HepG2 (cell line): ENCODE data around the gene CUL7. TPM values are rescaled to one million over a fixed set of nuclear protein-coding genes. Genes with fewer than 3 reads are reported as not detected.

Source experiments
- ATM ChIP-seq: fragments of 450-650 bp; IDR thresholded peaks from 2 replicates; pipeline ENCODE4 v1.7.1; 2017; ENCODE audit warnings: mild to moderate bottlenecking, borderline replicate concordance
- DMTF1 ChIP-seq: sonication (generic); formaldehyde crosslinking; IDR thresholded peaks from 2 replicates; pipeline ENCODE4 v1.4.0; 2020; ENCODE audit warnings: mild to moderate bottlenecking, missing genetic modification reagents
- E2F1 ChIP-seq: sonication (generic); formaldehyde crosslinking; IDR thresholded peaks from 2 replicates; pipeline ENCODE4 v1.5.0; 2020; ENCODE audit warnings: missing genetic modification reagents
- HDAC1 ChIP-seq: sonication (generic); formaldehyde crosslinking; IDR thresholded peaks from 2 replicates; pipeline ENCODE4 v1.5.1; 2020; ENCODE audit warnings: mild to moderate bottlenecking, missing genetic modification reagents
- HOMEZ ChIP-seq: IDR thresholded peaks from 2 replicates; pipeline ENCODE4 v1.6.1; 2016; ENCODE audit warnings: low read depth
- ISL2 ChIP-seq: sonication (generic); formaldehyde crosslinking; IDR thresholded peaks from 2 replicates; pipeline ENCODE4 v1.5.0; 2020; ENCODE audit warnings: missing genetic modification reagents
- MYC ChIP-seq: sonication (generic); formaldehyde crosslinking; IDR thresholded peaks from 2 replicates; pipeline ENCODE4 v1.9.0; 2021; ENCODE audit warnings: missing genetic modification reagents, borderline replicate concordance
- NBN ChIP-seq: fragments of 450-650 bp; conservative IDR thresholded peaks from 2 replicates; pipeline ENCODE4 v1.6.1; 2017
- SMYD3 ChIP-seq: sonication (generic); formaldehyde crosslinking; IDR thresholded peaks from 2 replicates; pipeline ENCODE4 v1.8.1; 2023; ENCODE audit warnings: mild to moderate bottlenecking, missing genetic modification reagents
- ZBTB46 ChIP-seq: sonication (generic); formaldehyde crosslinking; IDR thresholded peaks from 2 replicates; pipeline ENCODE4 v1.4.0; 2020; ENCODE audit warnings: mild to moderate bottlenecking, missing genetic modification reagents, borderline replicate concordance
- ZNF207 ChIP-seq: fragments of 450-650 bp; IDR thresholded peaks from 2 replicates; pipeline ENCODE4 v1.6.1; 2016; ENCODE audit warnings: antibody characterized with exemption, borderline replicate concordance
- ZNF367 ChIP-seq: sonication (generic); formaldehyde crosslinking; IDR thresholded peaks from 2 replicates; pipeline ENCODE4 v1.4.0; 2020; ENCODE audit warnings: missing genetic modification reagents, borderline replicate concordance
- ZNF513 ChIP-seq: sonication (generic); formaldehyde crosslinking; conservative IDR thresholded peaks from 2 replicates; pipeline ENCODE4 v1.5.0; 2020; ENCODE audit warnings: missing genetic modification reagents
- ZNF674 ChIP-seq: sonication (generic); formaldehyde crosslinking; IDR thresholded peaks from 2 replicates; pipeline ENCODE4 v1.5.0; 2020; ENCODE audit warnings: low read depth, mild to moderate bottlenecking, missing genetic modification reagents
- ZNF746 ChIP-seq: sonication (generic); formaldehyde crosslinking; IDR thresholded peaks from 2 replicates; pipeline ENCODE4 v1.8.0; 2022; ENCODE audit warnings: mild to moderate bottlenecking, missing genetic modification reagents
- ZNF772 ChIP-seq: sonication (generic); formaldehyde crosslinking; IDR thresholded peaks from 2 replicates; pipeline ENCODE4 v1.5.0; 2020; ENCODE audit warnings: mild to moderate bottlenecking, missing genetic modification reagents
- ZNF780A ChIP-seq: sonication (generic); formaldehyde crosslinking; IDR thresholded peaks from 2 replicates; pipeline ENCODE4 v1.8.0; 2022; ENCODE audit warnings: mild to moderate bottlenecking, missing genetic modification reagents, moderate library complexity
- polyA plus RNA-seq, 8 experiments: library from polyadenylated mRNA; depleted of rRNA in 3 of 8; stranded (reverse) in 7 of 8; unstranded in 1 of 8; fragments of >200 nt; fragmentation: Illumina TruSeq in 4 of 8; extraction: Trizol in 4 of 8; gene quantifications; 2 replicates each; pipeline versions ENCODE4 v1.2.1 to v1.2.3, GENCODE V29; 2011 to 2016; ENCODE audit warnings: low read depth in 4 of 8, missing spikeins in 1 of 8, mixed read lengths in 1 of 8; ENCODE audit not compliant: insufficient read depth in 1 of 8
- total RNA-seq, 5 experiments: library from RNA; depleted of rRNA; stranded (reverse); fragments of >200 nt; fragmentation: Illumina TruSeq; extraction: Trizol; gene quantifications; 2 replicates each; pipeline ENCODE4 v1.2.3, GENCODE V29; 2016; ENCODE audit warnings: low read depth in 1 of 5

Gene CUL7
- total and polyA plus RNA-seq, 2 of the 13 experiments (the other 11 are each of a cell fraction or from before 2014, with no cell fraction given) = 32.0 to 60.7 TPM

- TF ChIP-seq DMTF1 (CRISPR knock-in tag) (no peak; the same call in 1 of the 2 replicates), HOMEZ (CRISPR knock-in tag) (peak; percentile 74; the same call in 1 of the 2 replicates), HDAC1 (CRISPR knock-in tag) (no peak; the same call in 1 of the 2 replicates), E2F1 (no peak), ZNF367 (no peak), ZNF674 (CRISPR knock-in tag) (no peak), ZNF207 (no peak), NBN (no peak), ZNF746 (CRISPR knock-in tag) (no peak), ZBTB46 (CRISPR knock-in tag) (no peak), SMYD3 (no peak), ATM (no peak), ZNF772 (CRISPR knock-in tag) (peak; percentile 64; the same call in 1 of the 2 replicates), MYC (CRISPR knock-in tag) (no peak), ZNF780A (CRISPR knock-in tag) (no peak), ZNF513 (CRISPR knock-in tag) (no peak), ISL2 (CRISPR knock-in tag) (no peak)
Observed at GRCh38 chr6:43093436-43094289, 40.0 kb upstream of the CUL7 start (continued).
